Neural cell (in vitro differentiated cells): ENCODE results near the gene AFTPH. TPM values are rescaled to one million over a fixed set of nuclear protein-coding genes. Genes with fewer than 3 reads are reported as not detected.

Source experiments
- H2AFZ ChIP-seq: fragments of 200-600, 300-800 bp; sonication (generic), shearing (Covaris generic); 2 replicates; pipeline ENCODE4 v1.6.0; 2014; ENCODE audit warnings: low read depth, mild to moderate bottlenecking, antibody characterized with exemption, low read length, moderate library complexity
- H3F3A ChIP-seq: fragments of 200-600 bp; shearing (Covaris generic); 2 replicates; pipeline ENCODE4 v1.6.1; 2016; ENCODE audit warnings: mild to moderate bottlenecking, moderate library complexity, mixed read lengths, antibody characterized with exemption, low read length; ENCODE audit not compliant: insufficient read depth, poor library complexity, severe bottlenecking
- H3K27ac ChIP-seq: fragments of 200-600, 300-800 bp; sonication (generic), shearing (Covaris generic); 2 replicates; pipeline ENCODE4 v1.5.1; 2014; ENCODE audit warnings: mild to moderate bottlenecking, low read length, moderate library complexity
- H3K27me3 ChIP-seq: fragments of 300-800, 200-600 bp; sonication (generic), shearing (Covaris generic); 2 replicates; pipeline ENCODE4 v1.6.0; 2014; ENCODE audit warnings: mild to moderate bottlenecking, low read depth, low read length, moderate library complexity; ENCODE audit not compliant: insufficient read depth
- H3K36me3 ChIP-seq: fragments of 300-800, 200-600 bp; sonication (generic), shearing (Covaris generic); 2 replicates; pipeline ENCODE4 v1.5.1; 2014; ENCODE audit warnings: mild to moderate bottlenecking, antibody characterized with exemption, low read length, moderate library complexity; ENCODE audit not compliant: insufficient read depth
- H3K4me2 ChIP-seq: fragments of 300-800, 200-600 bp; sonication (generic), shearing (Covaris generic); 2 replicates; pipeline ENCODE4 v1.6.0; 2014; ENCODE audit warnings: mild to moderate bottlenecking, low read length
- H3K4me3 ChIP-seq: fragments of 300-800, 200-600 bp; sonication (generic), shearing (Covaris generic); 2 replicates; pipeline ENCODE4 v1.5.1; 2014; ENCODE audit warnings: mild to moderate bottlenecking, low read length, moderate library complexity
- H3K79me2 ChIP-seq: fragments of 200-600 bp; shearing (Covaris generic); replicated peaks from 2 replicates; pipeline ENCODE4 v1.6.0; 2014; ENCODE audit warnings: mild to moderate bottlenecking, low read length, moderate library complexity; ENCODE audit not compliant: insufficient read depth
- H3K9ac ChIP-seq: fragments of 300-800, 200-600 bp; sonication (generic), shearing (Covaris generic); 2 replicates; pipeline ENCODE4 v1.6.1; 2016; ENCODE audit warnings: mild to moderate bottlenecking, low read length, mixed read lengths
- H3K9me2 ChIP-seq: fragments of 200-600 bp; shearing (Covaris generic); 2 replicates; pipeline ENCODE4 v1.6.1; 2016; ENCODE audit warnings: mild to moderate bottlenecking, low read length, mixed read lengths; ENCODE audit not compliant: insufficient read depth
- H3K9me3 ChIP-seq: fragments of 200-600, 300-800 bp; sonication (generic), shearing (Covaris generic); 2 replicates; pipeline ENCODE4 v1.6.1; 2016; ENCODE audit warnings: mild to moderate bottlenecking, mixed run types, low read length, moderate library complexity, mixed read lengths
- H4K20me1 ChIP-seq: fragments of 200-600 bp; shearing (Covaris generic); 2 replicates; pipeline ENCODE4 v1.6.1; 2016; ENCODE audit warnings: mild to moderate bottlenecking, mixed run types; ENCODE audit not compliant: insufficient read depth
- EP300 ChIP-seq: fragments of 450-650 bp; conservative IDR thresholded peaks from 2 replicates; pipeline ENCODE4 v1.6.1; 2014; ENCODE audit warnings: antibody characterized with exemption, mild to moderate bottlenecking, moderate library complexity; ENCODE audit not compliant: poor library complexity, severe bottlenecking
- EZH2 ChIP-seq: fragments of 200-600, 300-800 bp; shearing (Covaris generic), sonication (generic); IDR thresholded peaks from 2 replicates; pipeline ENCODE4 v1.6.1; 2014; ENCODE audit warnings: antibody characterized with exemption, low read length, borderline replicate concordance, mild to moderate bottlenecking; ENCODE audit not compliant: insufficient read depth, poor library complexity, severe bottlenecking
- MXI1 ChIP-seq: fragments of 450-650 bp; conservative IDR thresholded peaks from 2 replicates; pipeline ENCODE4 v1.6.1; 2014; ENCODE audit warnings: antibody characterized with exemption, mild to moderate bottlenecking; ENCODE audit not compliant: poor library complexity, severe bottlenecking
- POLR2AphosphoS5 ChIP-seq: IDR thresholded peaks from 2 replicates; pipeline ENCODE4 v1.6.1; 2012
- RAD21 ChIP-seq: fragments of 450-650 bp; conservative IDR thresholded peaks from 2 replicates; pipeline ENCODE4 v1.6.1; 2014; ENCODE audit warnings: antibody characterized with exemption, mild to moderate bottlenecking, moderate library complexity
- TAF1 ChIP-seq: IDR thresholded peaks from 2 replicates; pipeline ENCODE4 v1.6.1; 2012; ENCODE audit warnings: low read depth
- polyA minus RNA-seq: library from RNA; depleted of rRNA, polyadenylated mRNA; stranded (reverse); fragments of >200 nt; gene quantifications from 2 replicates; pipeline ENCODE4 v1.2.3, GENCODE V29; 2014
- polyA plus RNA-seq: library from polyadenylated mRNA; depleted of rRNA; stranded (reverse); fragments of >200 nt; gene quantifications from 2 replicates; pipeline ENCODE4 v1.2.3, GENCODE V29; 2014
- TF ChIP-seq, protein P1 (sequence below): IDR thresholded peaks from 2 replicates; pipeline ENCODE4 v1.6.1; 2012; ENCODE audit warnings: borderline replicate concordance
- TF ChIP-seq, protein P2 (sequence below): fragments of 450-650 bp; IDR thresholded peaks from 2 replicates; pipeline ENCODE4 v1.5.1; 2014; ENCODE audit warnings: antibody characterized with exemption, mild to moderate bottlenecking, moderate library complexity; ENCODE audit not compliant: poor library complexity, severe bottlenecking

AFTPH gene, protein sequence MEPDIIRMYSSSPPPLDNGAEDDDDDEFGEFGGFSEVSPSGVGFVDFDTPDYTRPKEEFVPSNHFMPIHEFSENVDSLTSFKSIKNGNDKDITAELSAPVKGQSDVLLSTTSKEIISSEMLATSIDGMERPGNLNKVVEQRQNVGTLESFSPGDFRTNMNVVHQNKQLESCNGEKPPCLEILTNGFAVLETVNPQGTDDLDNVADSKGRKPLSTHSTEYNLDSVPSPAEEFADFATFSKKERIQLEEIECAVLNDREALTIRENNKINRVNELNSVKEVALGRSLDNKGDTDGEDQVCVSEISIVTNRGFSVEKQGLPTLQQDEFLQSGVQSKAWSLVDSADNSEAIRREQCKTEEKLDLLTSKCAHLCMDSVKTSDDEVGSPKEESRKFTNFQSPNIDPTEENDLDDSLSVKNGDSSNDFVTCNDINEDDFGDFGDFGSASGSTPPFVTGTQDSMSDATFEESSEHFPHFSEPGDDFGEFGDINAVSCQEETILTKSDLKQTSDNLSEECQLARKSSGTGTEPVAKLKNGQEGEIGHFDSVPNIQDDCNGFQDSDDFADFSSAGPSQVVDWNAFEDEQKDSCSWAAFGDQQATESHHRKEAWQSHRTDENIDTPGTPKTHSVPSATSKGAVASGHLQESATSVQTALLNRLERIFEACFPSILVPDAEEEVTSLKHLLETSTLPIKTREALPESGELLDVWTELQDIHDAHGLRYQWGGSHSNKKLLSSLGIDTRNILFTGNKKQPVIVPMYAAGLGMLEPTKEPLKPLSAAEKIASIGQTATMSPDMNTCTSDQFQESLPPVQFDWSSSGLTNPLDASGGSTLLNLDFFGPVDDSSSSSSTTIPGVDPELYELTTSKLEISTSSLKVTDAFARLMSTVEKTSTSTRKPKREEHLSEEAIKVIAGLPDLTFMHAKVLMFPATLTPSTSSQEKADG
- 57.4 and 63.0 TPM in 2 replicates for polyA plus RNA-seq
- 93.2 and 95.4 TPM in 2 replicates for polyA minus RNA-seq

DNA sequence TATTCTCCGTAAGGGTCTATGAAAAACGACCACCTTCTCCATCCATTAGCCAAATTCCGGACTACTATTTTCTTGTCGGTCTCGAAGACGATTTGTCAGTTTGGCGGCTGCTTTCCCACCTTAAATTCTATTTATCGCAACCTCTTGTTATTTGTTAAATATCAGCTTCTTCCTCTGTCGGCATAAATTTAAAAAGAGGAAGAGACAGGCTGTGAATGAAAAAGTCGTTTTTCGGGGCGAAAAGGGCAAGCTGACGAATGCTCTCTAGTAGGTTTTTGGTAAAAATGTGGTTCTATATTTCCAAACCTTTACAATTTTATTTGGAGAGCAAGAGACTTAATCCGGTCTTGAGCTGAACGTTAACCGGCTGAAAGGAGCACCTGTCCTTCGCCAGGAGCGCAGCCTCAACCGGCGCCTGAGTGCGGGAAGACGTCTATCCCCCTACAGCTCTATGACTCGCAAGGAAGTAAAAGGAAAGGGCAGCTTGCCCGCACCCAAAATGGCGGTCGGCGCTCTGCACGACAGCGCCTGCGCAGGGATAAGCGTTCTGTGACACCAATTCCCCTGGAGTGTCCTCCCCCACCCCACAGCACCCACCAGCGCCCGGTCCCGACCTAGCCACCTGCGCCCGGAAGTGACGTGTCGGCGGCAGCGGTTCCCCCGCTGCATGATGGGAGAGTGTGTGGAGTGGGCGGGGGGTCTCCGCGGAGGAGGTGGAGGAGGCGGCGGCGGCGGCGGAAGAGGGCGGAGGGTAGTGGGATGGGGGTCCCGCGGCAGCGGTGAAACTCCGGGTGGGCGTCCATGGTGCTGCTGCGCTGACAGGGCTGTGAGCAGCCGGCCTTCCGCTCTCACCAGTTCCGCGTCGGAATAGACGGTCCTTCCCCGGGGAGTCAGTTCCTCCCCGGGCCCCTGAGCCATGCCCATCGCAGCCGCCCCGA lies at the start of gene AFTPH:
Gene AFTPH (plus strand): TSS at position 663 of the 938 bp plus-strand sequence. CDS start 27,147 bp downstream, outside the sequence.
- Histone ChIP-seq H3F3A (peaks cover 7% of the 10 kb centered on the region), H3K9me2 (no peaks in the 10 kb centered on the region), H2AFZ (peak within 1 kb of the TSS; percentile 75), H3K36me3 (no peaks in the 10 kb centered on the region), H4K20me1 (no peaks in the 10 kb centered on the region), H3K9me3 (no peaks in the 10 kb centered on the region), H3K79me2 (peaks cover 34% of the 10 kb centered on the region), H3K27me3 (no peaks in the 10 kb centered on the region), H3K27ac (peak within 1 kb of the TSS; percentile 98), H3K4me3 (peak within 1 kb of the TSS; percentile 79), H3K9ac (peak within 1 kb of the TSS; percentile 94), H3K4me2 (peak within 1 kb of the TSS; percentile 98)
- TF ChIP-seq RAD21, result peak; percentile 34
- TF ChIP-seq, protein P1, sequence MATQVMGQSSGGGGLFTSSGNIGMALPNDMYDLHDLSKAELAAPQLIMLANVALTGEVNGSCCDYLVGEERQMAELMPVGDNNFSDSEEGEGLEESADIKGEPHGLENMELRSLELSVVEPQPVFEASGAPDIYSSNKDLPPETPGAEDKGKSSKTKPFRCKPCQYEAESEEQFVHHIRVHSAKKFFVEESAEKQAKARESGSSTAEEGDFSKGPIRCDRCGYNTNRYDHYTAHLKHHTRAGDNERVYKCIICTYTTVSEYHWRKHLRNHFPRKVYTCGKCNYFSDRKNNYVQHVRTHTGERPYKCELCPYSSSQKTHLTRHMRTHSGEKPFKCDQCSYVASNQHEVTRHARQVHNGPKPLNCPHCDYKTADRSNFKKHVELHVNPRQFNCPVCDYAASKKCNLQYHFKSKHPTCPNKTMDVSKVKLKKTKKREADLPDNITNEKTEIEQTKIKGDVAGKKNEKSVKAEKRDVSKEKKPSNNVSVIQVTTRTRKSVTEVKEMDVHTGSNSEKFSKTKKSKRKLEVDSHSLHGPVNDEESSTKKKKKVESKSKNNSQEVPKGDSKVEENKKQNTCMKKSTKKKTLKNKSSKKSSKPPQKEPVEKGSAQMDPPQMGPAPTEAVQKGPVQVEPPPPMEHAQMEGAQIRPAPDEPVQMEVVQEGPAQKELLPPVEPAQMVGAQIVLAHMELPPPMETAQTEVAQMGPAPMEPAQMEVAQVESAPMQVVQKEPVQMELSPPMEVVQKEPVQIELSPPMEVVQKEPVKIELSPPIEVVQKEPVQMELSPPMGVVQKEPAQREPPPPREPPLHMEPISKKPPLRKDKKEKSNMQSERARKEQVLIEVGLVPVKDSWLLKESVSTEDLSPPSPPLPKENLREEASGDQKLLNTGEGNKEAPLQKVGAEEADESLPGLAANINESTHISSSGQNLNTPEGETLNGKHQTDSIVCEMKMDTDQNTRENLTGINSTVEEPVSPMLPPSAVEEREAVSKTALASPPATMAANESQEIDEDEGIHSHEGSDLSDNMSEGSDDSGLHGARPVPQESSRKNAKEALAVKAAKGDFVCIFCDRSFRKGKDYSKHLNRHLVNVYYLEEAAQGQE, result peak; percentile 97
- TF ChIP-seq TAF1, result peak; percentile 99
- no peak for TF ChIP-seq EZH2
- peak; percentile 57 for TF ChIP-seq MXI1
- TF ChIP-seq, protein P2, sequence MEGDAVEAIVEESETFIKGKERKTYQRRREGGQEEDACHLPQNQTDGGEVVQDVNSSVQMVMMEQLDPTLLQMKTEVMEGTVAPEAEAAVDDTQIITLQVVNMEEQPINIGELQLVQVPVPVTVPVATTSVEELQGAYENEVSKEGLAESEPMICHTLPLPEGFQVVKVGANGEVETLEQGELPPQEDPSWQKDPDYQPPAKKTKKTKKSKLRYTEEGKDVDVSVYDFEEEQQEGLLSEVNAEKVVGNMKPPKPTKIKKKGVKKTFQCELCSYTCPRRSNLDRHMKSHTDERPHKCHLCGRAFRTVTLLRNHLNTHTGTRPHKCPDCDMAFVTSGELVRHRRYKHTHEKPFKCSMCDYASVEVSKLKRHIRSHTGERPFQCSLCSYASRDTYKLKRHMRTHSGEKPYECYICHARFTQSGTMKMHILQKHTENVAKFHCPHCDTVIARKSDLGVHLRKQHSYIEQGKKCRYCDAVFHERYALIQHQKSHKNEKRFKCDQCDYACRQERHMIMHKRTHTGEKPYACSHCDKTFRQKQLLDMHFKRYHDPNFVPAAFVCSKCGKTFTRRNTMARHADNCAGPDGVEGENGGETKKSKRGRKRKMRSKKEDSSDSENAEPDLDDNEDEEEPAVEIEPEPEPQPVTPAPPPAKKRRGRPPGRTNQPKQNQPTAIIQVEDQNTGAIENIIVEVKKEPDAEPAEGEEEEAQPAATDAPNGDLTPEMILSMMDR, result no peak
- peak; percentile 98 for TF ChIP-seq POLR2AphosphoS5
- peak; percentile 69 for TF ChIP-seq EP300

DNA sequence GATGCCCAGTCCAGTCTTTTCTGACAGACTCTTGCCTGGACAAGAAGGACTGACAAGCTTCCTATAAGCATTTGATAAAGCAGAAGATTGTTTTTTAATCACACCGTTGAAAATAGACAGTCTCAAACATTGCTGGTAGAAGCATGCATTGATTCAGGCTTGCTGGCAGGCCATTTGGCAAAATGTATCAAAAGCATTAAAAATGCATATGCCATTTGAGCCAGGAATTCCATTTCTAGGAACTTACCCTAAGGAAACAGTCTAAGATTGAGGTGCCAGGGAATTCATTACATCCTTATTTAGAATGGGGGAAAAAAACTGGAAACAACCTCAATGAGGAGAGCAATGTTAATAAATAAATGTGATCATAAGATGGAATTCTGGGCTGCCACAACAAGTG lies 49.5 kb upstream of the AFTPH start:
- no peaks in the 10 kb centered on the region for H3F3A ChIP-seq
- H3K9me2 ChIP-seq, result no peaks in the 10 kb centered on the region
- TF ChIP-seq, protein P2, result no peak
- TF ChIP-seq RAD21 (no peak), EZH2 (no peak), POLR2AphosphoS5 (no peak), TAF1 (no peak), EP300 (no peak), MXI1 (no peak)
- TF ChIP-seq, protein P1, result no peak
- no peaks in the 10 kb centered on the region for H3K9me3 ChIP-seq
- H3K79me2 ChIP-seq, result no peaks in the 10 kb centered on the region
- H3K4me3 ChIP-seq, result no peak overlapping the region
- H3K27ac ChIP-seq, result no peak overlapping the region
- no peaks in the 10 kb centered on the region for H4K20me1 ChIP-seq
- H2AFZ ChIP-seq, result no peak overlapping the region
- H3K9ac ChIP-seq, result no peak overlapping the region
- H3K4me2 ChIP-seq, result no peak overlapping the region
- H3K27me3 ChIP-seq, result no peaks in the 10 kb centered on the region
- no peaks in the 10 kb centered on the region for H3K36me3 ChIP-seq
